HG02610 (cell line): ENCODE results near the gene ARRB2.

ENCODE experiments used
- ATAC-seq: cut with Tn5 transposase; IDR thresholded peaks from one replicate; pipeline ENCODE4 v1.9.1; 2021; ENCODE audit warnings: mild to moderate bottlenecking, moderate library complexity; ENCODE audit not compliant: unreplicated experiment

ARRB2 gene

DNA sequence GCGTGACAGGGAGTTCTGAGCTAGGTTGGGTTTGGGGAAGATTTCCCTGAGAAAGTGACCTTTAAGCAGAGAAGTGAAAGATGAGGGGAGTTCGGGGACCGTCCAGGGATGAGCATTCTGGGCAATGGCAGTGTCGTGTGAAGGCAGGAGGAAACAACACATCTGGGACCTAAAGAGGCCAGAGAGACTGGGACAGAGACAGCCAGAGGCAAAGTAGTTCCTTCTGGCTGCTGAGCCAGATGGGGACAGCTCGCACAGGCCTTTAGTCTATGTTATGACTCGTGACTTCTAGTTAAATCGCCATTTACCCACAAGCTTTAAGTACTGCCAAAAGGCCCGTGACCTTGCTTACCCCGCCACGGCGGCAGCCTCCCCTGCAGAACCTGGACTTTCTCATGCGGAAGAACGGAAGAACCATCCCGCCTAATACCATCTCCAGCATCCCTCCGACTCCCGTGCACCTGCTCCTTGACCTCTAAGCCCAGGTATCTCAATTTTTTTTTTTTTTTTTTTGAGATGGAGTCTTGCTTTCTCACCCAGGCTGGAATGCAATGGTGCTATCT is 12.3 kb downstream of the ARRB2 start:
- no peak for ATAC-seq

DNA sequence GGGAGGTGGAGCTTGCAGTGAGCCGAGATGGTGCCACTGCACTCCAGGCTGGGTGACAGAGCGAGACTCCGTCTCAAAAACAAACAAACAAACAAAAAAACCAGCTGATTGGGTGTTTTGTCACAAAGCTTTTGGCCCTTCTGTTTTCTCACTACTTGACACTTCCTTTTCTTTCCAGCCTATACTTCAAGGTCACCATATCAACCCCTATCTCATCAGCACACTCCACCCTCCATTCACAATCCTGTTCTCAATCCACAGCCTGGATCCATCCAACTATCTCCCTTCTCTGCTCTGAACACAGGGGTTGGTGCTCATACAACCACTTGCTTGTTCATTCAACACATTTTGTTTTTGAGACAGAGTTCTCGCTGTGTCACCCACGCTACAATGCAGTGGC is 14.2 kb downstream of the ARRB2 start:
- no peak for ATAC-seq

DNA sequence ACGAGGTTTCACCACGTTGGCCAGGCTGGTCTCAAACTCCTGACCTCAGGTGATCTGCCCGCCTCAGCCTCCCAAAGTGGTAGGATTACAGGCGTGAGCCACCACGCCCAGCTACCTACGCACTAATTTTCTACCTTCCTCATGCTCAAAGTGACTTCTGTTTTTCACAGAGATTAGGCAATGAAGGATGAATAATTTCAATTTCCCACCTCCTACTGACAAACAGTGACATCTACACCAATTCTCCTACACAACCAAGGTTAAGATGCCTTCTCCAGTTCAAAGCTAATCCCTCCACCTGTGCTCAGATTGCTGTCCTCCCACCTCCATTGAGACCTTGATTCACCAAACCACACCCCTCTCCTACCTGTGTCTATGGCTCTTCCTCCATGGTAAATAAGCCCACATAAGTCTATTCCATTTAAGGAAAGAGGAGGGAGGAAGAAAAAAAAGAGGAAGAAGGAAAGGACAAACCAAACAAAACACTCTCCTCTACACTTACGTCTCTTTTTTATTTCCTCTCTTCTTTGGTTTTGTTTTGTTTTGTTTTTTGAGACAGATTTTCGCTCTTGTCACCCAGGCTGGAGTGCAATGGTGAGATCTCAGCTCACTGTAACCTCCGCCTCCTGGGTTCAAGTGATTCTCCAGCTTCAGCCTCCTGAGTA is 15.3 kb downstream of the ARRB2 start:
- ATAC-seq, result no peak

DNA sequence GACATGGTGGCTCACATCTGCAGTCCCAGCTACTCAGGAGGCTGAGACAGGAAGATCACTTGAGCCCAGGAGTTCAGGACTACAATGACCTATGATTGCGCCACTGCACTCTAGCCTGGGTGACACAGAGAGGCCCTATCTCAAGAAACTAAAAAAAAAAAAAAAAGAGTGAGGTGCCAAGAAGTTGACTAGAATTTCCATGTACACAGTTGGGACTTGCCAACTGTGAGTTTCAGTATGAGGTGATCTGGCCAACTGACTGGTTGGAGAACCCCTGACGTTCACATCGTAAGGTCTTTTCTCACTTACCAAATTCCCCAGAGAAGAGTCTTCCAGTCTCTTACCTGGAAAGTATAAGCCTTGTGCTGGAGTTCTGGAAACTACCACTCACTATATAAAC is 17.7 kb downstream of the ARRB2 start:
- no peak for ATAC-seq

DNA sequence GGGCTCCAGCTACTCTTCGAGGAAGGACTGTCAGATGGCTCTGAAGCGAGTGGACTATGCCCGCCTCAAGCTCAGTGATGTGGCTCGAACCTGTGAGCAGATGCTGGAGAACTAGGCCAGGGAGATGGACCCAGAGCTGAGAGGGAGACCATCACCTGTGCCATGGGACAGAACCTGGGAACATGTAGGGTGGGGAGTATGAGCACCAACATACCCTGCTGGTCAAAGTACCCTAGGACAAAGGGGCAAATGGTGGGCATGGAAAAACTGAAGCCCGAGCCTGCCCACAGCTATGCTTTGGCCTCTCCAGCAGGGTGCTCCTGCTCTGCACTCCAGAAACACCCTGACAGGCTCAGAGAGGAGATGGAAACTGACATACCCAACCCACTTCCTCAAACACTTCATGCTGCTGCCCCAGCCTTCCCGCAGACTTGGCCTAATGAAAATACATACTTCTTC is 22.7 kb downstream of the ARRB2 start:
- peak; percentile 50 for ATAC-seq

DNA sequence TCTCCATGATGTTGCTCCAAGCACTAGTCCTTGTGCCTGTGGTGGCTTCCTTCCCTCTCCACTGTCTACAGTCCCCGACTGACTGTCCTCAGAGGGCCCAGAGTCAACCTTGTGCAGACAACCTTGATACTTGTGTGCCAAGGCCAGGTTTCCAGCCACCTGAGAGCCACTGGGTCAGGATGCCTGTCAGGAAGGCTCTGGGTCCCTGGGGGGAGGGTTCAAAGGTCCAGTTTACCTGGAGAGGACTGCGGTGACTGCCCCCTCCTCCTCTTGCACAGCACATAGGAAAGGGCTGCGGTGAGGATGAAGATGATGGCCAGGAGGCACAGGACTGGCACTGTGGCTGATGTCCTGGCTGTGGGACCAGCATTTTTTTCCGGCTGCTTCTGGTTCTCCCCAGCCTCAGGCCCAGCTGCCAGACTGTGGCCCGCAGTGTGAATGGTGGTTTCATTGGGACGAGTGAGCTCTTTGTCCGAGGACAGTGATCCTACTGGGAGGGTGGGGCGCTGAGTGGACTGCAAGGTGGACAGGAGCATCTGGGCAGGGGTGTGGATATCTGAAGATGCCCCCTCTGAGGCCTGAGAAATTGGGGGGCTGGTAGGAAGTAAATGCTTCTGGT is 24.5 kb downstream of the ARRB2 start:
- ATAC-seq, result no peak

DNA sequence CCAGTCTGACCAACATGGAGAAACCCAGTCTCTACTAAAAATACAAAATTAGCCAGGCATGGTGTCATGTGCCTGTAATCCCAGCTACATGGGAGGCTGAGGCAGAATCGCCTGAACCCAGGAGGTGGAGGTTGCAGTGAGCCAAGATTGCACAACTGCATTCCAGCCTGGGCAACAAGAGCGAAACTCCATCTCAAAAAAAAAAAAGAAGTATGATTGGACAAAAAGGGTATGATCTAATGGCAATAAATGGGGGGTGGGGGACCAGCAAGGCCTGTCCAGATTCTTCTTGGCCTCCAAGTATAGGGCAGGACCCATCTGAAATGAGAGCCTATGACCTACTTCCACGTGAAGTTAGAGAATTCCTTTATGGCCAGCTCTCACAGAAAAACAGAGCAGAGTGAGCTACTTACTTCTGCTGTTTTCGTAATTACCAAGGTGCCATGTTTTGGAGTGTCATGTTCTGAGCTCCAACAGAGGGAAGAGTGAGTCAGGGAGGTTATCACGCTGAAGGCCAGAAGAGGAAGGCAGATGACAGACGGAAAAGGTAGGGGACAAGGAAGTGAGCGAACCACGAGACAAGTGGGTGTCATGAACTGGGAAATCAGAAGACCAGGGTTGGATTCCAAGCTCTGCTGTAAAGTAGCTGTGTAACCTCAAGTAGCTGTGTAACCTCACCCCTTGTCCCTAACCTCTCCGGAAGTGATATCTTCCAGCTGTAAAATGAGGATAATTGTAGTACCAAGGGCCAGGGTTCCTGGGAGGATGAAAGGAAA is 25.6 kb downstream of the ARRB2 start:
- no peak for ATAC-seq

DNA sequence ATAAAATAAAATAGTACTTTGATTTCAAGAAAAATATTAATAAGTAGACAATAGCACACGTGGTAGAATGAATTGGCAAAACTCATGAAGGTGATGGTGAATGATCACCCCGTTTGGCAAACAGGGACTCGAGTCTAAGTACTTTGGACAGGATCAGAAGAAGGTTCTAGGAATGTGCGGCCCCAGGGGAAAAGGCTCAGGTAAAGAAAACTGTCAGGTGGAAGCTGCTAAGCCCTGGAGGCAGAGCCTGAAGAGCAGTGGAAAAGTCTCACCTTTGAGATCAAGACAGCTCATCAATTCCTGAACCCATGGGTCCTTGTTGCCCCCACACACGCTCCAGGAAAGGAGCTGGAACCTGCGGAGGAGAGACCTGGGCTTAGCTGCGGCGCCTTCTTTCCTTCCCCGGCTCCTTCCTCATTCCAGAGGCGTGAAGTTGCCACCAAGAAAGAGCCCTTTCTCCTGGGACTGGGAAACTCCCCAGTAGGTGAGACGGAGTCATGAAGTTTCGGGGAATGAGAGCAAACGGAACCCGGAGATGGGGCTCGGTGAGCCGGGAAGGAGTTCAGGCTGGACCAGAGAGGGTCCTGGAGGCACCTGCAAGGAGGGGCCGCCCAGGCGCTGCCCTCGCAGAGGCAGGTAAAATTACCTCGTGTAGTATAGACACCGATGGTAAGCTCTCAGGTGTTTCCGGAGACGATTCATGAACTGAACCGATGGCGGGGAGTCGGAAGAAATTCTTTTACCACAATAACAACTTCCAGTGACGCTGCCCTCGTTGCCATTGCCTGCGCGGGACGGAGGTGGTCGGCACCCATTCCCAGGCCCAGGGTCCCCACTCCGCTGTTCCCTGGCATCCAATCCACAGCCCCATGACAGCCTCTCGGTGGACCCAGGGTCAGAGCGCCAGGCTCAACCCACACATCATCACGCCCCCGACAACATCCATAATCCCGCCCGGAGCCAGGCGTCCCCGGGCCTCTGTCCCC is 28.0 kb downstream of the ARRB2 start:
- no peak for ATAC-seq

DNA sequence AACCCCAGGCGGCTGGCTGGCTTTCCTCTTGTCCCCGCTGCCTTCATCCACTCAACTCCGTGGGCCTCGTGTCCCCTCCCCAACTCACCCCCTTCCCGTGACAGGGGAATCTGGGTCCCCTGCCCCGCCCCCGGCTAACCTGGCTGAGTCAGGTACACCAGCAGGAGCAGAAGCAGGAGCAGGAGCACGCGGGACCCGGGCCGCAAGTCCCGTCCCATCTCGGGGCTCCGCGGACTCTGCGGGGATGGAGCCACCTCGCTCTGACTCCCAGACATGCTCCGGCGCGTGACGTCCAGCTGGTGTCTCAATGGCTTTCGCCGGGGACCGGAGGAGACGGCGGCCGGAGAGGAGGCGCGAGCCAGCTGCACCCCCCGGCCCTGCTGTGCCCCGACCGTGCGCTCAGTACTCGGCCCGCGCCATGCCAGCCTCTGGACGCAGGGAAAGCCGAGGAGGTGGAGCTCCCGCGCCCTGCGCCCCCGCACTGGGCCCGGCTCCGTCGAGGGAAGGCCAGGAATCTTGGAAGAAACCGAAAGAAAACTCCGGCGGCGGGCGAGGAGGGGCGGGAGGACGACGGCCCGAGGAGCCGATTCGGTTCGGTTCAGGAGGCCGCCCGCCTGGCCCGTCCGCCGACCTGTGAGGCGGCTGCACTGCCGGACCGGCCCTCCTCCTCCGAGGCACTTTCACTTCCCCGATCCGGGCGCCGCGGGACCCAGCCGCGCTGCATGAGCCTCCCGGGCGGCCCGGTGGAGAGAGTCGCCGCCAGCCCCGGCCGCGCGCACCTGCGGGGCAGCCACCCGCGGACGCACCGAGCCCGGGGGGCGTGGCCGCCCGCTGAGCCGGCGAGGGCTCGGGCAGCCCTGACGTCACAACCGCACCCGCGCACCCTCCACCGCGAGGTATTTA is 28.9 kb downstream of the ARRB2 start, which contains the start of the genes CXCL16 and ZMYND15:
Gene CXCL16, minus strand, starts transcription at position 807 of the 903 bp plus-strand sequence. Its CDS starts 589 bp downstream, at position 218.
Gene ZMYND15, plus strand, starts transcription at position 712 of the 903 bp plus-strand sequence. CDS start 716 bp downstream, outside the sequence.
- ATAC-seq, result peak; percentile 49

DNA sequence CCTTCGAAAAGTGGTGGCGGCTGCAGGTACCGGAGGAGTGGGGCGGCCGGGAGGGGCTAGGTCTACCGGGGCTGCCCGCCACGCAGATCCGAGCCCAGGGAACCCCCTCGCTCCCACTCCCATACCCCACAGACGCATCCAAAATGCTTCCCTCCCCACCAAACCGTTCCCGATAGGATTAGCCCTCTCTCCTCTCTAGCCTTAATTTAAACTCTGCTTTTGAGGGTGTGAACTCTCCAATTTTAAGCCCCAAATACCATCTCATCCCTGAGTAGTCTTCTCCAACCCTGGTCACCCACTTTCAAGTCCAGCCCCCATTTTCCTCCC is 29.6 kb downstream of the ARRB2 start:
- ATAC-seq, result no peak

DNA sequence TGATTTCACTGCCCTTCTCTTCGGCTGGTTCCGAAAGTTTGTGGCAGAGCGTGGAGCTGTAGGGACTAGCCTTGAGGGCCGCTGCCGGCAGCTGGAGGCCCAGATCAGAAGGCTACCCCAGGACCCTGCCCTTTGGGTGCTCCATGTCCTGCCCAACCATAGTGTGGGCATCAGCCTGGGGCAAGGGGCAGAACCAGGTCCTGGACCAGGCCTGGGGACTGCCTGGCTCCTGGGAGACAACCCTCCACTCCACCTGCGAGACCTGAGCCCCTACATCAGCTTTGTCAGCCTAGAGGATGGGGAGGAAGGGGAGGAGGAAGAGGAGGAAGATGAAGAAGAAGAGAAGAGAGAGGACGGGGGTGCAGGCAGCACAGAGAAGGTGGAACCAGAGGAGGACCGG is 30.2 kb downstream of the ARRB2 start:
- ATAC-seq, result no peak

DNA sequence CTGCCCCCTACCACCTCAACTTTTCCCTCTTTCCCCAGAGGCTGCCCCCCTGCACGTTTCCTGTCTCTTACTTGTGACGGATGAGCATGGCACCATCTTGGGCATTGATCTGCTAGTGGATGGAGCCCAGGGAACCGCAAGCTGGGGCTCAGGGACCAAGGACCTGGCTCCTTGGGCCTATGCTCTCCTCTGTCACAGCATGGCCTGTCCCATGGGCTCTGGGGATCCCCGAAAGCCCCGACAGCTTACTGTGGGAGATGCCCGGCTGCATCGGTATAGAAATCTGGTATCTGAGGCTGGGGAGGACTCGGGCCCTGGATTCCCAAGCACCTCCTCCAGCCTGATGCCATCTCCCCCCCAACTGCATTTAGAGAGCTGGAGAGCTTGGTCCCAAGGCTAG is 31.1 kb downstream of the ARRB2 start:
- no peak for ATAC-seq

DNA sequence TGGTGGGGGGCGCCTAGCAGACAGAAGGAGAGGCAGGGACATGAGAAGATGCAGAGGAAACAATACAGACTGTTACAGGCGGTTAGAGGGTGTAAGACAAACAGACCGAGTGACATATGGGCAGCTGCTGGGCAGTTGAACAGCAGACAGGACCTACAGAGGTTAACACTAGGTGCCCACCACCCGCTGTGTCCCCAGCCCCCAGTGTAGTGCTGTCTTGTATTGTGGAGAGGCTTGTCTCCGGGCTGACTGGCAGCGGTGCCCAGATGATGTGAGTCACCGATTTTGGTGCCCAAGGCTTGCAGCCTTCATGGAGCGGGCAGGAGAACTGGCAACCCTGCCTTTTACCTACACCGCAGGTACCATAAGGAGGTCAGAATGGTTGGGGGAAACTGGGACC is 31.7 kb downstream of the ARRB2 start:
- ATAC-seq, result no peak

DNA sequence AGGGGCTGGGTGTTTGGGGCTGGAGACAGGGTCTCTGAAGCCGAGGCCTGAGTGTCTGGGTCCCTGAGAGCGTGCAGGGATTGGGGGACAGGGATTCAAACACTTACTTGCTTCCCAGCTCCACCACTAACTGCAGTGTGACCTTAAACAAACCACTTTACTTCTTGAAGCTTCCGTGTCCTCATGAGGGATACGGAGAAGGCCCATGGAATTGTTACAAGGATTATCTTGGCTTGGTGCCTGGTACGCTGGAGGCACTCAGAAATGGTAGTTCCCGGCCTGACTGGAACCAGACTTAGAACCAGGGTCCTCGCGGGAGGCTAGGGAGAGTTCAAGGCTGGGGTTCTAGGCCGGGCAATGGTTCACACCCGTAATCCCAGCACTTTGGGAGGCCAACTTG is 32.2 kb downstream of the ARRB2 start:
- ATAC-seq, result no peak

DNA sequence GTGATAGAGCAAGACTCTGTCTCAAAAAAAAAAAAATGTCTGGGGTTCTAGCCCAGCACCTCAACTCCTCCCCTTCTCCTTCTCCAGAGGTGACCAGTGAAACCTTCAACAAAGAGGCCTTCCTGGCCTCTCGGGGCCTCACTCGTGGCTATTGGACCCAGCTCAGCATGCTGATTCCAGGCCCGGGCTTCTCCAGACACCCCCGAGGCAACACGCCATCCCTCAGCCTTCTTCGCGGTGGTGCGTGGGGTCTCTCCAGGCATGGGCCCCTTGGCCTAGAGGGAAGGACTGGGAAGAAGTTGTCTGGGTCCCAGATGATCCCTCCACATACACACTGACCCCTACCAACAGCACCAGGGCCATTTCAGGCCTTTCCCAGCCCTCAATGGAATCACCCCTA is 32.8 kb downstream of the ARRB2 start:
- ATAC-seq, result no peak

DNA sequence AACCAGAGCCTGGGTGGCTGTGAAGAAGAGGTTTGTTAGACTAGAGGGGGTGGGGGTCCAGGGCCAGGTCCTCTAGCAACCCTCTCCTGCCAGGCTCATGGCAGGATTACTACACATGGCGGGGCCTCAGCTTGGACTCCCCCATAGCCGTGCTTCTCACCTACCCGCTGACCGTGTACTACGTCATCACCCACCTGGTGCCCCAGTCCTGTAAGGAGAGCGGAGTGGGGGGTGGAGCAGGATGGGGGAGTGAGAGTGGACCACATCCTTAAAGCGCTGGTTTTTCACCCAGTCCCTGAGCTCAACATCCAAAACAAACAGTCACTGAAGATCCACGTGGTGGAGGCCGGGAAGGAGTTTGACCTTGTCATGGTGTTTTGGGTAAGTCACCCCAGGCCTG is 33.5 kb downstream of the ARRB2 start:
- ATAC-seq, result no peak

DNA sequence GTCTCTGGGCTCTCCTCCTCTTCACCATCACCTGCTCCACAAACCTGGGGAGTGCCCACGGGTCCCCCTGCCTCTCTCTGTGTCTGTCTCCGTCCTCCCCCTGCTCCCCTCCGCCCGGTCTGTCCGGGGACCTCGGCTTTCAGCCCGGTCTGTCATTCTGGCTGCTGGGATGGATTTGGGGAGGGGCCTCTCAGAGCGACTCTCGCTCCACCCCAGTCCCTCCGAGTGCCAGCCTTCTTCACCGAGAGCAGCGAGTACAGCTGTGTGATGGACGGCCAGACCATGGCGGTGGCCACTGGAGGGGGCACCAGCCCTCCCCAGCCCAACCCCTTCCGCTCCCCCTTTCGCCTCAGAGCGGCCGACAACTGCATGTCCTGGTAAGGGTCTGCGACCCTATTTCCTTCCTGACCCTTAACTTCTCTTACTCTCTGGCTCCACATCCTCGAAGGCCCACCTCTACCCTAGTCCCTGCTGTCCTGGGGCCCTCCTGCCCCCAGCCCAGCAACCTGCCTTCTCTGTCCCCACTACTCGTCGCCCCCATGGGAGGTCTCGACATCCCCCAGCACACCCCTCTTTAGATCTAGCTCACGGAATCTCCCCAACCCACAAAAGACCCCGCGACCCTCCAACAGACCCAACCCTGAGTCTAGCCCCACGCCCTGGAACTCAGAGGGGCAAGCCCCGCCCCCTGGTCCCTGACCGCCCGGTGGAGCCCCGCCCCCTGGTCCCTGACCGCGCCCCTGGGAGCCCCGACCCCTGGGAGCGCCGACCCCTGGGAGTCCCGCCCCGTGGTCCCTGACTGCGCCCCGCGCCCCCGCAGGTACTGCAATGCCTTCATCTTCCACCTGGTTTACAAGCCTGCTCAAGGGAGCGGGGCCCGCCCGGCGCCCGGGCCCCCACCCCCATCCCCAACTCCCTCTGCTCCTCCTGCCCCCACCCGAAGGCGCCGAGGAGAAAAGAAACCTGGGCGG is 34.9 kb downstream of the ARRB2 start:
- no peak for ATAC-seq

DNA sequence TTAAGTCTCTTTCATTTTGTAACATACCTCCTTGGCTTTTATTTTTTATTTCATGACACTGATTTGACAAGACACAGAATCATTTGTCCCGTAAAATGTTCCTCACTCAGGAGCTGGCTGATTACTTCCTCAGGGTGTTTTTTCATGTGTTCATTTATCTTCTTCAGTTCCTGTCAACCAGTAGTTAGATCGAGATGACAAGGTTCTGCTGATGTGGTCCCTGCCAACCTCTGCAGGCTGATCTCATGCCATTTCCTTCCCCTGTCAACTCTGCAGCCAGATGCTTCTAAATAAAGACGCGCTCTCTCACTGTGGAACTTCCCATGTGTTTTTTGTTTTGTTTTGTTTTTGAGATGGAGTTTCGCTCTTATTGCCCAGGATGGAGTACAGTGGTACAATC is 37.4 kb downstream of the ARRB2 start:
- ATAC-seq, result no peak
